Neural crest cell (in vitro differentiated cells): ENCODE results near the gene POU5F2. TPM values are rescaled to one million over a fixed set of nuclear protein-coding genes. Genes with fewer than 3 reads are reported as not detected.

Experiments
- DNase-seq: peaks from one replicate; pipeline ENCODE4 v3.0.0; 2021; ENCODE audit warnings: low read depth, mixed read lengths, low spot score
- H3K27ac Mint-ChIP-seq: one replicate; pipeline ENCODE4 v1.8.0; 2021; ENCODE audit warnings: mild to moderate bottlenecking, mixed read lengths; ENCODE audit not compliant: unreplicated experiment
- H3K27me3 Mint-ChIP-seq: 2 replicates; pipeline ENCODE4 v1.8.0; 2021; ENCODE audit warnings: low read depth, mild to moderate bottlenecking, mixed read lengths
- H3K36me3 Mint-ChIP-seq: 2 replicates; pipeline ENCODE4 v1.8.0; 2021; ENCODE audit warnings: low read depth, mild to moderate bottlenecking, mixed read lengths
- H3K4me1 Mint-ChIP-seq: 2 replicates; pipeline ENCODE4 v1.8.0; 2021; ENCODE audit warnings: mixed read lengths
- H3K4me3 Mint-ChIP-seq: one replicate; pipeline ENCODE4 v1.8.0; 2021; ENCODE audit warnings: mild to moderate bottlenecking, mixed read lengths
- H3K9me3 Mint-ChIP-seq: 2 replicates; pipeline ENCODE4 v1.8.0; 2021; ENCODE audit warnings: mixed read lengths
- total RNA-seq: library from RNA; stranded (reverse); gene quantifications from 2 replicates; pipeline ENCODE4 v1.2.1, GENCODE V29; 2021
- TF ChIP-seq, protein P1 (sequence below): fragments of 200-600 bp; sonication (generic); conservative IDR thresholded peaks from 2 replicates; pipeline ENCODE4 v1.5.0; 2021; ENCODE audit warnings: antibody characterized with exemption, mild to moderate bottlenecking

The POU5F2 gene
- total RNA-seq, 1 donor from 2014 or later, result 0.68 TPM

DNA sequence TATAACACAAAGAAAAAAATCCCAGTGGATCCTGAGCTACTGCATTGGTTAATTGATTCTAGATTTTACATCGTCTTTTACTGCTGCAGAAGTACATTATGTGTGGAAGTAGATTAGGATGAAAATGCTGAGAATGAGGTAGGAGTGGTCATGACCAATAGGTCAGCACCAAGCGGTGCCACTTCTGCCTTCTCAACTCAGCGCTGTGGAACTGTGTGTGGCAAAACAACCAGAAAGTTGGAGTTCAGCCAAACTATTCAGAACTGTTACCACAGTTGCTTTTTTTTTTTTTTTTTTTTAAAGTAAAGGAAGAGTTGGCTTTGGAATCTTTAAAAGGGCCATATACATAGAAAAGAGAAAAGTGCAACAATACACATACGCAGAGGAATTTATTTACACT lies 24.2 kb downstream of the POU5F2 start:
- H3K9me3 Mint-ChIP-seq, result peaks cover 10% of the 10 kb centered on the region
- H3K27me3 Mint-ChIP-seq, result no peaks in the 10 kb centered on the region
- no peak for DNase-seq
- TF ChIP-seq, protein P1, sequence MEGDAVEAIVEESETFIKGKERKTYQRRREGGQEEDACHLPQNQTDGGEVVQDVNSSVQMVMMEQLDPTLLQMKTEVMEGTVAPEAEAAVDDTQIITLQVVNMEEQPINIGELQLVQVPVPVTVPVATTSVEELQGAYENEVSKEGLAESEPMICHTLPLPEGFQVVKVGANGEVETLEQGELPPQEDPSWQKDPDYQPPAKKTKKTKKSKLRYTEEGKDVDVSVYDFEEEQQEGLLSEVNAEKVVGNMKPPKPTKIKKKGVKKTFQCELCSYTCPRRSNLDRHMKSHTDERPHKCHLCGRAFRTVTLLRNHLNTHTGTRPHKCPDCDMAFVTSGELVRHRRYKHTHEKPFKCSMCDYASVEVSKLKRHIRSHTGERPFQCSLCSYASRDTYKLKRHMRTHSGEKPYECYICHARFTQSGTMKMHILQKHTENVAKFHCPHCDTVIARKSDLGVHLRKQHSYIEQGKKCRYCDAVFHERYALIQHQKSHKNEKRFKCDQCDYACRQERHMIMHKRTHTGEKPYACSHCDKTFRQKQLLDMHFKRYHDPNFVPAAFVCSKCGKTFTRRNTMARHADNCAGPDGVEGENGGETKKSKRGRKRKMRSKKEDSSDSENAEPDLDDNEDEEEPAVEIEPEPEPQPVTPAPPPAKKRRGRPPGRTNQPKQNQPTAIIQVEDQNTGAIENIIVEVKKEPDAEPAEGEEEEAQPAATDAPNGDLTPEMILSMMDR, result no peak
- H3K36me3 Mint-ChIP-seq, result peaks cover 2% of the 10 kb centered on the region
- peaks cover 29% of the 10 kb centered on the region for H3K4me1 Mint-ChIP-seq
- H3K27ac Mint-ChIP-seq, result no peak overlapping the region
- no peak overlapping the region for H3K4me3 Mint-ChIP-seq

DNA sequence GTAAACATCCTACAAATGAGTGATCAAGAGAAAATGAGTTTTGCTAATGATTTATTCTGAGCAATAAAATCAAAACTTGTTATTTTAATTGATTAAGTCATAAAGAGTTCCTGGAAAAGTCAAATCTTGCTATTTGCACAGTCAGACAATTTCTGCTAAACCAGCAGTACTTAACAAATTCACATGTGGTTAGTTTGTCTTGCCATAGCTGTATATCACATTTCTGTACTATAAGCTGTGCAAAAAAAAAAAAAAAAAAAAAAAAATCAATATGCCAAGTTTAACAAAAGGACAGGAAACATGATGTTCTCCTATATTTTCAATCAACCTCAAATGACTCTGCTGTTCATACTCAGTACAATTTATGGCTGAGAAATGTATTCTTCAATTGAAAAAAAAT lies 24.9 kb downstream of the POU5F2 start:
- H3K4me3 Mint-ChIP-seq, result no peak overlapping the region
- no peaks in the 10 kb centered on the region for H3K27me3 Mint-ChIP-seq
- peaks cover 10% of the 10 kb centered on the region for H3K9me3 Mint-ChIP-seq
- TF ChIP-seq, protein P1, result no peak
- no peak overlapping the region for H3K27ac Mint-ChIP-seq
- H3K36me3 Mint-ChIP-seq, result peaks cover 2% of the 10 kb centered on the region
- no peak for DNase-seq
- peaks cover 24% of the 10 kb centered on the region for H3K4me1 Mint-ChIP-seq

DNA sequence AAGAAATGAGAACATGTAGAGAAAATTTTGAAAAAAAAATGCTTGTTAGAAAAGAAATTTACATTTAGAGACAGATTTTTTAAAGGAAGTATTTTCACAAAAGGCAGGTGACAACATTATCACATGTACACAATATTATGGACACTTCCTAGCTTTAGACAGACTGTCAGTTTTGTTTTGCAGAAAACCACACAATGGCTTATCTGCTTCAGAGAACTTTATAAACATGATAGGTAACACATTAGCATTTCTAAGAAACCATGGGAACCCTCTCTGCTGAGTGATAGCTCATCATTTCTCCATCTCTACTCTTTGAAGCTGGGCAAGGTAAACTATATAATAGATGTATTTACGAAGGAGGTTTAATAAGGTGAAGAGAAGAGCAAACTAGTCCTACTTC lies 25.6 kb downstream of the POU5F2 start:
- TF ChIP-seq, protein P1, result no peak
- H3K9me3 Mint-ChIP-seq, result peaks cover 10% of the 10 kb centered on the region
- no peak overlapping the region for H3K4me3 Mint-ChIP-seq
- H3K36me3 Mint-ChIP-seq, result peaks cover 2% of the 10 kb centered on the region
- no peak for DNase-seq
- H3K27me3 Mint-ChIP-seq, result no peaks in the 10 kb centered on the region
- H3K4me1 Mint-ChIP-seq, result peaks cover 18% of the 10 kb centered on the region
- no peak overlapping the region for H3K27ac Mint-ChIP-seq

DNA sequence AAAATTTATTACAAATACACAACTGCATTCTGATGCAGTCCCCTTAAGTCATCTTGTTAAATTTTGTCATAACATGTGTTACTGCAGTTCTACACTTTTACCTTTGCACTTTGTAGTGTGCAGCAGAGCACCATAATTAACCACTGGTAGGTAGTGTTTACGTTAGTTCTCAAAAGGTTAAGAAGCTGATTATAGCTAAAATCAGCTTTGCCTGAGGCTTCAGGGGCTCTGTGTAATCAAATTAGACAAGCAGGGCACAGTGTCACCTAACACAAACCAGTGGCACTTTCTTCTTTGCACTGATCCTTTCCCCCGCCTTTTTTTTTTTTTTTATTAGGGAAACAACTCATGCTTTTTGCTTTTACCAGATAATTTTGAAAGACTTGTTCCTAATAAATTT lies 26.1 kb downstream of the POU5F2 start:
- Mint-ChIP-seq H3K27ac (no peak overlapping the region), H3K4me3 (no peak overlapping the region), H3K27me3 (no peaks in the 10 kb centered on the region), H3K9me3 (peaks cover 10% of the 10 kb centered on the region), H3K4me1 (peaks cover 18% of the 10 kb centered on the region), H3K36me3 (peaks cover 2% of the 10 kb centered on the region)
- TF ChIP-seq, protein P1, result no peak
- no peak for DNase-seq

DNA sequence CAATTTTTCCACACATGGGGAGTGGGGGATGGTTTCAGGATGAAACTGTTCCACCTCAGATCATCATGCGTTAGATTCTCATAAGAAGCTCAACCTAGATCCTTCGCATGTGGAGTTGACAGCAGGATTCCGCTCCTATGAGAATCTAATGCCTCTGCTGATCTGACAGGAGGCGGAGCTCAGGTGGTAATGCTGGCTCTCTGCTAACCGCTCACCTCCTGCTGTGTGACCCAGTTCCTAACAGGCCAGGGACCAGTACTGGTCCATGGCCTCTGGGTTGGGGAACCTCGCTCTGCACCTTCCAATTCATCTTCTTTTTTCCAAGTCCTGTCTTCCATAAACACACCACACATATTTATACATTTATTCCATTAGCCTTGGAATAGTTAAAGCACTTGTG lies 33.0 kb downstream of the POU5F2 start:
- no peak overlapping the region for H3K27ac Mint-ChIP-seq
- no peak for DNase-seq
- H3K36me3 Mint-ChIP-seq, result peaks cover 2% of the 10 kb centered on the region
- TF ChIP-seq, protein P1, result no peak
- no peaks in the 10 kb centered on the region for H3K4me1 Mint-ChIP-seq
- H3K4me3 Mint-ChIP-seq, result no peak overlapping the region
- no peaks in the 10 kb centered on the region for H3K27me3 Mint-ChIP-seq
- peaks cover 9% of the 10 kb centered on the region for H3K9me3 Mint-ChIP-seq

DNA sequence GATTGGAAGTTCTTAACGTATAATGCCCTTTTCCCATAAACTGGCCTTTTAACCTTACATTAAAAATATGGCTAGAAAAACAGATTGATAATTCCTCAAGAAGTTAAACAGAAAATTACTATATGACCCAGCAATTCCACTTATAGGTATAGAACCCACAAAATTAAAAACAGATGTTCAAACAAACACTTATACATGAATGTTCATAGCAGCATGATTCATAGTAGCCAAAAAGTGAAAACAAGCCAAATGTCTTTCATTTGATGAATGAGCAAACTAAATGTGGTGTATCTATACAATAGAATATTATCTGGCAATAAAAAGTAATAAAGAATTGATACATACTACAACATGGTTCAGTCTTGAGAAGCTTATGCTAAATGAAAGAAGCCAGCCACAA lies 35.5 kb downstream of the POU5F2 start:
- no peaks in the 10 kb centered on the region for H3K4me1 Mint-ChIP-seq
- no peak for DNase-seq
- no peaks in the 10 kb centered on the region for H3K36me3 Mint-ChIP-seq
- TF ChIP-seq, protein P1, result no peak
- no peaks in the 10 kb centered on the region for H3K9me3 Mint-ChIP-seq
- H3K27ac Mint-ChIP-seq, result no peak overlapping the region
- H3K4me3 Mint-ChIP-seq, result no peak overlapping the region
- no peaks in the 10 kb centered on the region for H3K27me3 Mint-ChIP-seq
